AG04450 (cell line): ENCODE measurements around the gene S100A14. TPM values are rescaled to one million over a fixed set of nuclear protein-coding genes. Genes with fewer than 3 reads are reported as not detected.

Source experiments
- polyA plus RNA-seq: library from polyadenylated mRNA; depleted of rRNA; stranded (reverse); fragments of >200 nt; gene quantifications from 2 replicates; pipeline ENCODE4 v1.2.3, GENCODE V29; 2011; rRNA removed

Gene S100A14
- polyA plus RNA-seq, 1 experiment = not detected

Other genes with a start within 250 kb of the S100A14 start
- gene S100A12, start 240.7 kb downstream of the S100A14 start, polyA plus RNA-seq = not detected in 2 replicates
- not detected in 2 replicates for gene S100A8, start 225.3 kb downstream of the S100A14 start, polyA plus RNA-seq
- gene S100A7A, start 199.8 kb downstream of the S100A14 start, polyA plus RNA-seq = not detected in 2 replicates
- gene S100A7, start 155.7 kb downstream of the S100A14 start, polyA plus RNA-seq = not detected in 2 replicates
- gene S100A6, start 80.3 kb downstream of the S100A14 start, polyA plus RNA-seq = 1,379 and 2,089 TPM in 2 replicates
- 0.25 and 0.42 TPM in 2 replicates for gene S100A5, start 75.4 kb downstream of the S100A14 start, polyA plus RNA-seq
- gene S100A4, start 70.5 kb downstream of the S100A14 start, polyA plus RNA-seq = 20.0 and 20.7 TPM in 2 replicates
- gene S100A3, start 67.1 kb downstream of the S100A14 start, polyA plus RNA-seq = 1.8 and 3.2 TPM in 2 replicates
- 3.9 and 5.2 TPM in 2 replicates for gene S100A2, start 50.5 kb downstream of the S100A14 start, polyA plus RNA-seq
- gene S100A16, start 3.2 kb downstream of the S100A14 start, polyA plus RNA-seq = 224 and 256 TPM in 2 replicates
- 310 and 323 TPM in 2 replicates for gene S100A13, start 11.2 kb upstream of the S100A14 start, polyA plus RNA-seq
- gene S100A1, start 12.1 kb upstream of the S100A14 start, polyA plus RNA-seq = 0.21 and 0.31 TPM in 2 replicates
- 49.2 and 59.5 TPM in 2 replicates for gene CHTOP, start 17.7 kb upstream of the S100A14 start, polyA plus RNA-seq
- 54.1 and 56.8 TPM in 2 replicates for gene SNAPIN, start 42.4 kb upstream of the S100A14 start, polyA plus RNA-seq
- gene ILF2, start 54.7 kb upstream of the S100A14 start, polyA plus RNA-seq = 308 and 326 TPM in 2 replicates
- 0.02 TPM in 1 of 2 replicates, not detected in the other for gene NPR1, start 62.4 kb upstream of the S100A14 start, polyA plus RNA-seq
- gene INTS3, start 111.7 kb upstream of the S100A14 start, polyA plus RNA-seq = 44.5 and 45.1 TPM in 2 replicates
- 9.9 and 14.3 TPM in 2 replicates for gene SLC27A3, start 159.1 kb upstream of the S100A14 start, polyA plus RNA-seq